GM12891 (cell line): Measurements from ENCODE around the gene RABL2A.
"Not testable (repeated sequence)": the region's sequence is repeated elsewhere in the genome, so short reads cannot be mapped to it uniquely, and the experiment has no call there.

Experiments
- POLR2A ChIP-seq: IDR thresholded peaks from 2 replicates; pipeline ENCODE4 v1.6.1; 2011; ENCODE audit warnings: low read depth, low read length, control low read depth
- POLR2AphosphoS5 ChIP-seq: IDR thresholded peaks from 2 replicates; pipeline ENCODE4 v1.6.1; 2011; ENCODE audit warnings: low read depth, low read length, control low read depth
- POU2F2 ChIP-seq: IDR thresholded peaks from 2 replicates; pipeline ENCODE4 v1.6.1; 2011; ENCODE audit warnings: low read depth, mild to moderate bottlenecking, control low read depth, low read length, moderate library complexity
- SPI1 ChIP-seq: IDR thresholded peaks from 2 replicates; pipeline ENCODE4 v1.6.1; 2011; ENCODE audit warnings: low read depth, low read length, control low read depth
- TAF1 ChIP-seq: IDR thresholded peaks from 2 replicates; pipeline ENCODE4 v1.6.1; 2011; ENCODE audit warnings: low read depth, low read length, control low read depth

DNA sequence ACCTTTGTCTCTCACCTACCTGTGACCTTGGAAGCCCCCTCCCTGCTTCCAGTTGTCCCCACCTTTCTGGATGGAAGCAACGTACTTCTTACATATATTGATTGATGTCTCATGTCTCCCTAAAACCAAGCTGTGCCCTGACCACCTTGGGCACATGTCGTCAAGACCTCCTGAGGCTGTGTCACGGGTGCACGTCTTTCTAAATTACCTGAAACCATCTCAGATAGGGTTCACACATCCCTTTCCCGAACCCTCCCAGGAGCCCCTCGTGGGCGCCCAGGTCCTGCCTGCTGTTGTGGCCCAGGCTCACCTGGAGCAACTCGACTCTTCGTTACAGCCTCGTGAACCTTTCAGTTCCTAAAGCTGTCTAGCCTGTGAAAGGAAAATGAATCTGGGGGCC lies 1.2 kb upstream of the RABL2A start:
- not testable (repeated sequence) for TF ChIP-seq POLR2AphosphoS5, POLR2A, SPI1, POU2F2, TAF1
